ENCODE data around the gene ZDHHC24.
A peak's percentile ranks its signal among the peaks of the same experiment; 100 is the strongest.

ZDHHC24 gene

GRCh38 chr11:66581261-66581660 is 35.4 kb upstream of the ZDHHC24 start:
- Histone ChIP-seq H2BK5ac (ENCODE audit: low read length) (no peak overlapping the region), H3K4ac (ENCODE audit: low read depth, low read length) (no peak overlapping the region), H3K4me2 (ENCODE audit: low read length) (no peak overlapping the region), H3K4me3 (ENCODE audit: low read length) (no peak overlapping the region), H3K23ac (ENCODE audit: low read length) (no peak overlapping the region), H4K8ac (ENCODE audit: low read depth, low read length) (no peak overlapping the region), H3K79me1 (ENCODE audit: low read length) (no peaks in the 10 kb centered on the region), H3K4me1 (ENCODE audit: control insufficient read depth, low read depth, low read length) (no peaks in the 10 kb centered on the region), H3K27ac (ENCODE audit: low read depth, low read length) (no peak overlapping the region), H3K36me3 (ENCODE audit: control insufficient read depth, insufficient read depth, low read length) (no peaks in the 10 kb centered on the region), H2BK15ac (replicated peaks; ENCODE audit: low read depth) (no peak overlapping the region), H3K56ac (ENCODE audit: low read length) (no peak overlapping the region), H2AK5ac (ENCODE audit: low read length) (no peak overlapping the region), H3K79me2 (ENCODE audit: control insufficient read depth, insufficient read depth, low read length) (no peaks in the 10 kb centered on the region), H2BK120ac (ENCODE audit: low read depth, low read length) (no peak overlapping the region), H3K27me3 (ENCODE audit: insufficient read depth, low read length, poor library complexity) (no peaks in the 10 kb centered on the region), H3K9ac (ENCODE audit: low read length) (no peak overlapping the region), H4K5ac (ENCODE audit: low read length) (no peak overlapping the region), H3K18ac (ENCODE audit: low read length) (no peak overlapping the region)
- no CpG with 5 or more reads among the region's 3 CpGs for WGBS (ENCODE audit: extremely low coverage, insufficient coverage, low lambda C conversion rate)
- no peak for DNase-seq

GRCh38 chr11:66580803-66581202 is 35.0 kb upstream of the ZDHHC24 start:
- Histone ChIP-seq H3K4ac (ENCODE audit: low read depth, low read length) (no peak overlapping the region), H3K79me1 (ENCODE audit: low read length) (no peaks in the 10 kb centered on the region), H2BK15ac (replicated peaks; ENCODE audit: low read depth) (no peak overlapping the region), H3K56ac (ENCODE audit: low read length) (no peak overlapping the region), H3K9ac (ENCODE audit: low read length) (no peak overlapping the region), H3K36me3 (ENCODE audit: control insufficient read depth, insufficient read depth, low read length) (no peaks in the 10 kb centered on the region), H3K27ac (ENCODE audit: low read depth, low read length) (no peak overlapping the region), H3K4me1 (ENCODE audit: control insufficient read depth, low read depth, low read length) (no peaks in the 10 kb centered on the region), H2BK5ac (ENCODE audit: low read length) (no peak overlapping the region), H2AK5ac (ENCODE audit: low read length) (no peak overlapping the region), H3K18ac (ENCODE audit: low read length) (no peak overlapping the region), H3K79me2 (ENCODE audit: control insufficient read depth, insufficient read depth, low read length) (no peaks in the 10 kb centered on the region), H3K4me3 (ENCODE audit: low read length) (no peak overlapping the region), H2BK120ac (ENCODE audit: low read depth, low read length) (no peak overlapping the region), H3K23ac (ENCODE audit: low read length) (no peak overlapping the region), H4K5ac (ENCODE audit: low read length) (no peak overlapping the region), H3K4me2 (ENCODE audit: low read length) (no peak overlapping the region), H4K8ac (ENCODE audit: low read depth, low read length) (no peak overlapping the region), H3K27me3 (ENCODE audit: insufficient read depth, low read length, poor library complexity) (no peaks in the 10 kb centered on the region)
- DNase-seq, result no peak
- WGBS (ENCODE audit: extremely low coverage, insufficient coverage, low lambda C conversion rate), result no CpG with 5 or more reads among the region's 5 CpGs

DNA sequence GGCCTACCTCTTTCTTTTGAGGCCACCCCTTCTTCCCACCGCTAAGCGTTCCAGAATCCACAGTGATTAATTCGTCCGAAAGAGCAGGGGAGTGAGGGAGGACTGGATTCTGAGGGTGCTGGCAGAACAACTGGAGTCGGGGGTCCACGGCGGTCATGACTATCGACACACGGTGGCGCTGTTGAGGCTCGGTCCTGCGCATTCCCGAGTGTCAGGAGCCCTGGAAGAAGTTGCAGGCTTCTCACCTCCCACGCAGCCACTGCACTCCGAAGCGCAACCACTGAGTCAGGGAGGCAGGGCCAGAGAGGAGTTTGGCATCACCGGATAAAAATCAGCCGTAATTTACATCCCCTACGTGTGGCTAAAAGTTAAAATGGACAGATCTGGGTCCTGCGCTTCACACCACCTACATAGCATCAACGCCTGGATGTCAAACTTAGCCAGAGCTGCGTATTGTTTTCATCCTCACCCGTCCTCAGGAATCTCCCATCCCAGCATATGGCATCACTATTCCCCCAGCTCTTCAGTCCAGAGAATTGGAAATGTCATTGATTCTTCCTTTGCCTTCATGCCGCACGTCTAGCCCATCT is 33.3 kb upstream of the ZDHHC24 start:
- Histone ChIP-seq H3K36me3 (ENCODE audit: control insufficient read depth, insufficient read depth, low read length) (no peaks in the 10 kb centered on the region), H3K56ac (ENCODE audit: low read length) (no peak overlapping the region), H3K79me1 (ENCODE audit: low read length) (no peaks in the 10 kb centered on the region), H2BK15ac (replicated peaks; ENCODE audit: low read depth) (no peak overlapping the region), H2BK120ac (ENCODE audit: low read depth, low read length) (no peak overlapping the region), H4K8ac (ENCODE audit: low read depth, low read length) (no peak overlapping the region), H3K4me1 (ENCODE audit: control insufficient read depth, low read depth, low read length) (no peaks in the 10 kb centered on the region), H4K5ac (ENCODE audit: low read length) (no peak overlapping the region), H3K27me3 (ENCODE audit: insufficient read depth, low read length, poor library complexity) (no peaks in the 10 kb centered on the region), H3K4ac (ENCODE audit: low read depth, low read length) (no peak overlapping the region), H3K4me2 (ENCODE audit: low read length) (no peak overlapping the region), H3K18ac (ENCODE audit: low read length) (no peak overlapping the region), H3K27ac (ENCODE audit: low read depth, low read length) (no peak overlapping the region), H3K4me3 (ENCODE audit: low read length) (no peak overlapping the region), H3K23ac (ENCODE audit: low read length) (no peak overlapping the region), H2AK5ac (ENCODE audit: low read length) (no peak overlapping the region), H3K79me2 (ENCODE audit: control insufficient read depth, insufficient read depth, low read length) (no peaks in the 10 kb centered on the region), H3K9ac (ENCODE audit: low read length) (no peak overlapping the region), H2BK5ac (ENCODE audit: low read length) (no peak overlapping the region)
- peak; percentile 70 for DNase-seq
- WGBS (ENCODE audit: extremely low coverage, insufficient coverage, low lambda C conversion rate), result no CpG with 5 or more reads among the region's 25 CpGs

GRCh38 chr11:66570850-66571180 is 25.0 kb upstream of the ZDHHC24 start:
- Histone ChIP-seq H3K36me3 (ENCODE audit: control insufficient read depth, insufficient read depth, low read length) (no peaks in the 10 kb centered on the region), H3K79me2 (ENCODE audit: control insufficient read depth, insufficient read depth, low read length) (no peaks in the 10 kb centered on the region), H2BK120ac (ENCODE audit: low read depth, low read length) (no peak overlapping the region), H2AK5ac (ENCODE audit: low read length) (no peak overlapping the region), H3K56ac (ENCODE audit: low read length) (peak overlapping the region; percentile 71), H3K4ac (ENCODE audit: low read depth, low read length) (no peak overlapping the region), H3K27me3 (ENCODE audit: insufficient read depth, low read length, poor library complexity) (no peaks in the 10 kb centered on the region), H2BK5ac (ENCODE audit: low read length) (peak overlapping the region; percentile 54), H3K27ac (ENCODE audit: low read depth, low read length) (no peak overlapping the region), H2BK15ac (replicated peaks; ENCODE audit: low read depth) (no peak overlapping the region), H3K79me1 (ENCODE audit: low read length) (no peaks in the 10 kb centered on the region), H3K18ac (ENCODE audit: low read length) (peak overlapping the region; percentile 19), H3K23ac (ENCODE audit: low read length) (no peak overlapping the region), H4K5ac (ENCODE audit: low read length) (no peak overlapping the region), H3K4me3 (ENCODE audit: low read length) (no peak overlapping the region), H4K8ac (ENCODE audit: low read depth, low read length) (no peak overlapping the region), H3K9ac (ENCODE audit: low read length) (no peak overlapping the region), H3K4me1 (ENCODE audit: control insufficient read depth, low read depth, low read length) (peaks cover 7% of the 10 kb centered on the region), H3K4me2 (ENCODE audit: low read length) (no peak overlapping the region)
- no CpG with 5 or more reads among the region's 2 CpGs for WGBS (ENCODE audit: extremely low coverage, insufficient coverage, low lambda C conversion rate)
- no peak for DNase-seq

DNA sequence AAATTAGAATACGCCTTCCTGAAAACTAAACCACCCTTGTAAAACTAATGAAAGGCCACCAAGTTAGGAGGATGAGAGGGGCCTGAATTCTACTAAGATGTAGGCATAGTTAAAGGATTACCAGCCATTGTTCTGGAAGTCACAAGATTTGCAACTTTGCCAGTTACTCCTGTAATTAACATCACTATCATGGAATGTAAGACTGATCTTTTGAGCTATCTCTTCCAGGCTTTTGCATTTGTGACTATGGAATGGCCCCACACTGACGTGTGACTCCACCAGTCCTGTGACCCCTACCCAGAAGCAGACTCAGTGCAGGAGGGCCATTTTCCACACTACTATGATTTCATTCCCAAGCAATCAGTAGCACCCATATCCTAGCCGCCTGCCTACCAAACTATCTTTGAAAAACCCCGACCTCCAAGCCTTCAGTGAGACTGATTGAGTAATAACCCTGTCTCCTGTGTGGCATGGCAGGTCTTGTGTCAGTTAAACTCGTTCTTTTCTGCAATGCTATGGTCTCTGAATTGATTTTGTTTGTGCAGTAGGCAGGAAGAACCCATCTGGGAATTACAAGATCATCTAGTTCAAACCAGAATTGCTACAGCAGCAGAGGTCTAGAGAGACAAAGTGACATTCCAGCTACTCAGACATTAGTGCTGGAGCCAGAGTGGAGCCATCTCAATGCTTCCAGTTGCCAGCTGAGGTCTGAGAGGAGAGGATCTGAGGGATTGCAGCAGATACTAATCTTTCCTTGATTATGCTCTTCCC is 24.4 kb upstream of the ZDHHC24 start:
- Histone ChIP-seq H2BK5ac (ENCODE audit: low read length) (peak overlapping the region; percentile 26), H3K27me3 (ENCODE audit: insufficient read depth, low read length, poor library complexity) (no peaks in the 10 kb centered on the region), H3K4me3 (ENCODE audit: low read length) (no peak overlapping the region)

More for the DNA sequence above, 24.4 kb upstream of the ZDHHC24 start:
- H4K5ac ChIP-seq (ENCODE audit: low read length), result no peak overlapping the region
- no CpG with 5 or more reads among the region's 5 CpGs for WGBS (ENCODE audit: extremely low coverage, insufficient coverage, low lambda C conversion rate)
- H4K8ac ChIP-seq (ENCODE audit: low read depth, low read length), result no peak overlapping the region
- peak overlapping the region; percentile 44 for H3K4ac ChIP-seq (ENCODE audit: low read depth, low read length)
- no peaks in the 10 kb centered on the region for H3K36me3 ChIP-seq (ENCODE audit: control insufficient read depth, insufficient read depth, low read length)
- peak overlapping the region; percentile 30 for H3K9ac ChIP-seq (ENCODE audit: low read length)
- no peak overlapping the region for H3K4me2 ChIP-seq (ENCODE audit: low read length)
- DNase-seq, result peak; percentile 96
- H3K79me2 ChIP-seq (ENCODE audit: control insufficient read depth, insufficient read depth, low read length), result no peaks in the 10 kb centered on the region
- H2AK5ac ChIP-seq (ENCODE audit: low read length), result no peak overlapping the region
- H3K27ac ChIP-seq (ENCODE audit: low read depth, low read length), result peak overlapping the region; percentile 69
- H3K18ac ChIP-seq (ENCODE audit: low read length), result peak overlapping the region; percentile 19
- peak overlapping the region; percentile 19 for H2BK120ac ChIP-seq (ENCODE audit: low read depth, low read length)
- H3K4me1 ChIP-seq (ENCODE audit: control insufficient read depth, low read depth, low read length), result peaks cover 7% of the 10 kb centered on the region
- H3K79me1 ChIP-seq (ENCODE audit: low read length), result no peaks in the 10 kb centered on the region
- H3K56ac ChIP-seq (ENCODE audit: low read length), result peak overlapping the region; percentile 78
- H3K23ac ChIP-seq (ENCODE audit: low read length), result no peak overlapping the region
- H2BK15ac ChIP-seq (replicated peaks; ENCODE audit: low read depth), result peak overlapping the region; percentile 21
